ENCODE results near the gene CNEP1R1. TPM values are rescaled to one million over a fixed set of nuclear protein-coding genes. Genes with fewer than 3 reads are reported as not detected.

Gene CNEP1R1
- total RNA-seq, 2 donors from 2014 or later, result 20.2 to 24.9 TPM

GRCh38 chr16:50015631-50016030 is 9.4 kb upstream of the CNEP1R1 start:
- 87 to 93% methylated on average over 2 of the region's 2 CpGs for WGBS, 2 experiments (ENCODE audit: insufficient coverage in 1 of 2, insufficient read length in 1 of 2)
- DNase-seq, result no peak
- TF ChIP-seq, protein P1, sequence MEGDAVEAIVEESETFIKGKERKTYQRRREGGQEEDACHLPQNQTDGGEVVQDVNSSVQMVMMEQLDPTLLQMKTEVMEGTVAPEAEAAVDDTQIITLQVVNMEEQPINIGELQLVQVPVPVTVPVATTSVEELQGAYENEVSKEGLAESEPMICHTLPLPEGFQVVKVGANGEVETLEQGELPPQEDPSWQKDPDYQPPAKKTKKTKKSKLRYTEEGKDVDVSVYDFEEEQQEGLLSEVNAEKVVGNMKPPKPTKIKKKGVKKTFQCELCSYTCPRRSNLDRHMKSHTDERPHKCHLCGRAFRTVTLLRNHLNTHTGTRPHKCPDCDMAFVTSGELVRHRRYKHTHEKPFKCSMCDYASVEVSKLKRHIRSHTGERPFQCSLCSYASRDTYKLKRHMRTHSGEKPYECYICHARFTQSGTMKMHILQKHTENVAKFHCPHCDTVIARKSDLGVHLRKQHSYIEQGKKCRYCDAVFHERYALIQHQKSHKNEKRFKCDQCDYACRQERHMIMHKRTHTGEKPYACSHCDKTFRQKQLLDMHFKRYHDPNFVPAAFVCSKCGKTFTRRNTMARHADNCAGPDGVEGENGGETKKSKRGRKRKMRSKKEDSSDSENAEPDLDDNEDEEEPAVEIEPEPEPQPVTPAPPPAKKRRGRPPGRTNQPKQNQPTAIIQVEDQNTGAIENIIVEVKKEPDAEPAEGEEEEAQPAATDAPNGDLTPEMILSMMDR (conservative IDR thresholded peaks at IDR 0.05), result no peak
- Histone ChIP-seq H3K9ac (ENCODE audit: extremely low read depth, low read length, poor library complexity, severe bottlenecking) (no peak overlapping the region), H3K27ac (ENCODE audit: low read depth, low read length) (no peak overlapping the region), H3K4me1 (ENCODE audit: control insufficient read depth, insufficient read depth, low read length) (no peaks in the 10 kb centered on the region), H3K9me3 (ENCODE audit: control insufficient read depth, low read length) (no peaks in the 10 kb centered on the region), H3K36me3 (ENCODE audit: control insufficient read depth, insufficient read depth, low read length) (no peaks in the 10 kb centered on the region), H3K27me3 (ENCODE audit: control insufficient read depth, insufficient read depth, low read length, poor library complexity, severe bottlenecking) (no peaks in the 10 kb centered on the region), H3K4me3 (ENCODE audit: low read length) (no peak overlapping the region)
- Mint-ChIP-seq H3K4me3 (no peak overlapping the region), H3K27me3 (ENCODE audit: insufficient read depth) (no peaks in the 10 kb centered on the region), H3K36me3 (ENCODE audit: low read depth) (no peaks in the 10 kb centered on the region), H3K27ac (no peak overlapping the region), H3K4me1 (no peaks in the 10 kb centered on the region), H3K9me3 (no peaks in the 10 kb centered on the region)

GRCh38 chr16:50017553-50017952 is 7.5 kb upstream of the CNEP1R1 start:
- no peaks in the 10 kb centered on the region for H3K27me3 Mint-ChIP-seq (ENCODE audit: insufficient read depth)

DNA sequence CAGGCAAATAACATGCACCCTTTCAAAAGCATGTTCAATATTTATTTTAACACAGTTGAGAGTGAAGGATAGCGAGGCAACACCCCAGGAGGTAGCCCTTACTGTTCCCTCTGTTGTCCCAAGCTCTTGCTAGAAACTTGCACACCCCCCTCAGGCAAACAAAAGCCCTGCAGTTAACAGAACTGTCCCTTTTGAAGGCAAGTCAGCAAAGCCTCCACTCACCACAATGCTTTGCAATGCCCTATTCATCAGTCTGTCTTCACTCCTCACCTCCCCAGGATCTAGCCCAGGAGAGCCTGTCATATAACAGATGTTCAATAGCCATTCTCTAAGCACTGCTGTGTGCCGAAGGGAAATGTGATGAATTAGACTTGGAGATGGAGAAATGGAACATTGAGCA is 3.5 kb upstream of the CNEP1R1 start:
- H3K27me3 ChIP-seq (ENCODE audit: control insufficient read depth, insufficient read depth, low read length, poor library complexity, severe bottlenecking), result no peaks in the 10 kb centered on the region
- no peak overlapping the region for H3K9ac ChIP-seq (ENCODE audit: extremely low read depth, low read length, poor library complexity, severe bottlenecking)
- H3K27ac ChIP-seq (ENCODE audit: low read depth, low read length), result no peak overlapping the region
- Mint-ChIP-seq H3K4me3 (no peak overlapping the region), H3K27ac (no peak overlapping the region), H3K27me3 (ENCODE audit: insufficient read depth) (no peaks in the 10 kb centered on the region), H3K4me1 (peaks cover 18% of the 10 kb centered on the region), H3K9me3 (no peaks in the 10 kb centered on the region), H3K36me3 (ENCODE audit: low read depth) (no peaks in the 10 kb centered on the region)
- no peaks in the 10 kb centered on the region for H3K9me3 ChIP-seq (ENCODE audit: control insufficient read depth, low read length)
- no peaks in the 10 kb centered on the region for H3K36me3 ChIP-seq (ENCODE audit: control insufficient read depth, insufficient read depth, low read length)
- 33 to 47% methylated on average over 1 to 2 of the region's 2 CpGs for WGBS, 2 experiments (ENCODE audit: insufficient coverage in 1 of 2, insufficient read length in 1 of 2)
- H3K4me1 ChIP-seq (ENCODE audit: control insufficient read depth, insufficient read depth, low read length), result no peaks in the 10 kb centered on the region
- TF ChIP-seq, protein P1 (conservative IDR thresholded peaks at IDR 0.05), result peak; percentile 70
- DNase-seq, result peak; percentile 77
- no peak overlapping the region for H3K4me3 ChIP-seq (ENCODE audit: low read length)

More at GRCh38 chr16:50017553-50017952, 7.5 kb upstream of the CNEP1R1 start:
- H3K9me3 ChIP-seq (ENCODE audit: control insufficient read depth, low read length), result no peaks in the 10 kb centered on the region
- no peak overlapping the region for H3K27ac Mint-ChIP-seq
- H3K27me3 ChIP-seq (ENCODE audit: control insufficient read depth, insufficient read depth, low read length, poor library complexity, severe bottlenecking), result no peaks in the 10 kb centered on the region
- no peak overlapping the region for H3K9ac ChIP-seq (ENCODE audit: extremely low read depth, low read length, poor library complexity, severe bottlenecking)
- no peaks in the 10 kb centered on the region for H3K9me3 Mint-ChIP-seq
- H3K4me3 Mint-ChIP-seq, result no peak overlapping the region
- TF ChIP-seq, protein P1 (conservative IDR thresholded peaks at IDR 0.05), result no peak
- no peaks in the 10 kb centered on the region for H3K36me3 Mint-ChIP-seq (ENCODE audit: low read depth)
- H3K36me3 ChIP-seq (ENCODE audit: control insufficient read depth, insufficient read depth, low read length), result no peaks in the 10 kb centered on the region
- H3K4me1 ChIP-seq (ENCODE audit: control insufficient read depth, insufficient read depth, low read length), result no peaks in the 10 kb centered on the region
- H3K4me1 Mint-ChIP-seq, result peaks cover 9% of the 10 kb centered on the region
- WGBS, 2 experiments (ENCODE audit: insufficient coverage in 1 of 2, insufficient read length in 1 of 2), result 91 to 97% methylated on average over 6 to 9 of the region's 9 CpGs
- DNase-seq, result no peak
- no peak overlapping the region for H3K4me3 ChIP-seq (ENCODE audit: low read length)
- no peak overlapping the region for H3K27ac ChIP-seq (ENCODE audit: low read depth, low read length)
